Upper lobe of left lung (tissue), 4 donors: ENCODE data around the gene VDR.

Experiments used
- CTCF ChIP-seq, 6 experiments: fragments of 450-650 bp in 4 of 6; fragments of 200-600 bp in 2 of 6; sonication (generic) in 2 of 6; IDR thresholded peaks; one replicate each; pipeline ENCODE4 v1.5.1; 2016 to 2019; ENCODE audit warnings: antibody characterized with exemption in 6 of 6
- EP300 ChIP-seq, 4 donors: sonication (generic); formaldehyde crosslinking; IDR thresholded peaks; one replicate each; pipeline ENCODE4 v1.5.1; 2017; ENCODE audit warnings: antibody characterized with exemption in 4 of 4, control low read depth in 2 of 4
- POLR2A ChIP-seq, 4 donors: fragments of 450-650 bp; IDR thresholded peaks; one replicate each; pipeline ENCODE4 v1.5.1; 2016 to 2017; ENCODE audit warnings: antibody characterized with exemption in 4 of 4, mild to moderate bottlenecking in 2 of 4
- POLR2AphosphoS5 ChIP-seq, 2 donors: sonication (generic); formaldehyde crosslinking; IDR thresholded peaks; one replicate each; pipeline ENCODE4 v1.5.1; 2017; ENCODE audit warnings: antibody characterized with exemption in 2 of 2

- TF ChIP-seq CTCF (IDR thresholded peaks at IDR 0.05) = no peak
- TF ChIP-seq EP300 (IDR thresholded peaks at IDR 0.05) = no peak
- no peak for TF ChIP-seq POLR2A (IDR thresholded peaks at IDR 0.05)
- TF ChIP-seq POLR2AphosphoS5 (IDR thresholded peaks at IDR 0.05) = no peak
Measured at GRCh38 chr12:47795814-47796411, 108.9 kb downstream of the VDR start.
